T-helper 17 cell (primary cell): Measurements from ENCODE around the gene MUC5B. TPM values are rescaled to one million over a fixed set of nuclear protein-coding genes. Genes with fewer than 3 reads are reported as not detected.

Experiments
- ATAC-seq: fragments of 150-1000 bp; cut with Tn5 transposase; 2 replicates; pipeline ENCODE4 v1.10.0; 2021; ENCODE audit warnings: mild to moderate bottlenecking, moderate library complexity
- DNase-seq, 3 donors: peaks; one replicate each; pipeline versions ENCODE4 v3.0.0 to v3.0.0-alpha.2; 2020 to 2021
- H3K9me3 ChIP-seq: one replicate; pipeline ENCODE4 v1.7.0; 2013; ENCODE audit warnings: low read length, mild to moderate bottlenecking; ENCODE audit not compliant: control insufficient read depth, poor library complexity, severe bottlenecking
- H3K27ac Mint-ChIP-seq: one replicate; pipeline ENCODE4 v1.8.0; 2022; ENCODE audit warnings: mild to moderate bottlenecking, moderate library complexity, mixed read lengths
- H3K27me3 Mint-ChIP-seq: one replicate; pipeline ENCODE4 v1.8.0; 2022; ENCODE audit warnings: mixed read lengths
- H3K36me3 Mint-ChIP-seq: one replicate; pipeline ENCODE4 v1.8.0; 2022; ENCODE audit warnings: low read depth, mixed read lengths
- H3K4me1 Mint-ChIP-seq: one replicate; pipeline ENCODE4 v1.8.0; 2022; ENCODE audit warnings: mild to moderate bottlenecking, mixed read lengths
- H3K4me3 Mint-ChIP-seq: one replicate; pipeline ENCODE4 v1.8.0; 2022; ENCODE audit warnings: mild to moderate bottlenecking, moderate library complexity, mixed read lengths
- total RNA-seq, 4 donors: library from RNA in 2 of 4; stranded (reverse) in 2 of 4; gene quantifications; one replicate each; pipeline ENCODE4 v1.2.3 and lab custom pipeline; 2022 to 2026

The MUC5B gene
- total RNA-seq, 2 donors from 2014 or later = not detected

- no peaks in the 10 kb centered on the region for H3K9me3 ChIP-seq
- Mint-ChIP-seq H3K27ac (no peak overlapping the region), H3K4me1 (no peaks in the 10 kb centered on the region), H3K36me3 (no peaks in the 10 kb centered on the region), H3K4me3 (no peak overlapping the region), H3K27me3 (peaks cover 7% of the 10 kb centered on the region)
- DNase-seq = no peak
- no peak for ATAC-seq
These were observed 2.7 kb downstream of the MUC5B start for GRCh38 chr11:1225386-1226225.

GRCh38 chr11:1226226-1226985, 3.5 kb downstream of the MUC5B start:
- ATAC-seq (no peak), DNase-seq (peak in 1 of 3 donors; percentile 9)
- no peak overlapping the region for H3K27ac Mint-ChIP-seq
- no peak overlapping the region for H3K4me3 Mint-ChIP-seq
- no peaks in the 10 kb centered on the region for H3K9me3 ChIP-seq
- no peaks in the 10 kb centered on the region for H3K4me1 Mint-ChIP-seq
- no peaks in the 10 kb centered on the region for H3K36me3 Mint-ChIP-seq
- peaks cover 3% of the 10 kb centered on the region for H3K27me3 Mint-ChIP-seq

- Mint-ChIP-seq H3K36me3 (no peaks in the 10 kb centered on the region), H3K27ac (no peak overlapping the region), H3K4me3 (no peak overlapping the region), H3K4me1 (no peaks in the 10 kb centered on the region), H3K27me3 (no peaks in the 10 kb centered on the region)
- ATAC-seq = no peak
- no peak for DNase-seq
- H3K9me3 ChIP-seq = no peaks in the 10 kb centered on the region
These were observed 4.2 kb downstream of the MUC5B start for GRCh38 chr11:1226986-1227550.

GRCh38 chr11:1227551-1228100, 4.8 kb downstream of the MUC5B start:
- Mint-ChIP-seq H3K4me1 (no peaks in the 10 kb centered on the region), H3K27ac (no peak overlapping the region), H3K27me3 (no peaks in the 10 kb centered on the region), H3K4me3 (no peak overlapping the region), H3K36me3 (no peaks in the 10 kb centered on the region)
- peak in 1 of 3 donors; percentile 7 for DNase-seq
- no peak for ATAC-seq
- H3K9me3 ChIP-seq = no peaks in the 10 kb centered on the region

GRCh38 chr11:1228101-1228821, 5.4 kb downstream of the MUC5B start:
- DNase-seq (peak in 1 of 3 donors; percentile 10), ATAC-seq (no peak)
- no peaks in the 10 kb centered on the region for H3K27me3 Mint-ChIP-seq
- no peak overlapping the region for H3K4me3 Mint-ChIP-seq
- no peaks in the 10 kb centered on the region for H3K4me1 Mint-ChIP-seq
- no peaks in the 10 kb centered on the region for H3K9me3 ChIP-seq
- no peaks in the 10 kb centered on the region for H3K36me3 Mint-ChIP-seq
- no peak overlapping the region for H3K27ac Mint-ChIP-seq

- Mint-ChIP-seq H3K27ac (no peak overlapping the region), H3K4me3 (no peak overlapping the region), H3K36me3 (no peaks in the 10 kb centered on the region), H3K4me1 (no peaks in the 10 kb centered on the region), H3K27me3 (no peaks in the 10 kb centered on the region)
- ATAC-seq (no peak), DNase-seq (peak in 1 of 3 donors; percentile 4)
- H3K9me3 ChIP-seq = no peaks in the 10 kb centered on the region
These were observed 6.1 kb downstream of the MUC5B start for GRCh38 chr11:1228921-1229451.

- no peaks in the 10 kb centered on the region for H3K27me3 Mint-ChIP-seq
- H3K4me1 Mint-ChIP-seq = no peaks in the 10 kb centered on the region
- DNase-seq (peak in 1 of 3 donors; percentile 10), ATAC-seq (no peak)
- no peaks in the 10 kb centered on the region for H3K36me3 Mint-ChIP-seq
- H3K27ac Mint-ChIP-seq = no peak overlapping the region
- H3K4me3 Mint-ChIP-seq = no peak overlapping the region
- no peaks in the 10 kb centered on the region for H3K9me3 ChIP-seq
These were observed 6.7 kb downstream of the MUC5B start for GRCh38 chr11:1229471-1230120.

- H3K4me3 Mint-ChIP-seq = no peak overlapping the region
- no peak for DNase-seq
- no peak for ATAC-seq
- no peaks in the 10 kb centered on the region for H3K4me1 Mint-ChIP-seq
- no peak overlapping the region for H3K27ac Mint-ChIP-seq
- no peaks in the 10 kb centered on the region for H3K36me3 Mint-ChIP-seq
- H3K9me3 ChIP-seq = no peaks in the 10 kb centered on the region
- H3K27me3 Mint-ChIP-seq = no peaks in the 10 kb centered on the region
These were observed 7.2 kb downstream of the MUC5B start for GRCh38 chr11:1230121-1230455.

- no peaks in the 10 kb centered on the region for H3K27me3 Mint-ChIP-seq
These were observed 7.9 kb downstream of the MUC5B start for GRCh38 chr11:1230456-1231395.

GRCh38 chr11:1231396-1232020, 8.6 kb downstream of the MUC5B start:
- no peak for ATAC-seq
- Mint-ChIP-seq H3K4me3 (no peak overlapping the region), H3K4me1 (no peaks in the 10 kb centered on the region), H3K27ac (no peak overlapping the region), H3K36me3 (no peaks in the 10 kb centered on the region), H3K27me3 (no peaks in the 10 kb centered on the region)
- DNase-seq = peak in 1 of 3 donors; percentile 8
- H3K9me3 ChIP-seq = no peaks in the 10 kb centered on the region

More at GRCh38 chr11:1230456-1231395, 7.9 kb downstream of the MUC5B start:
- Mint-ChIP-seq H3K27ac (no peak overlapping the region), H3K4me3 (no peak overlapping the region), H3K36me3 (no peaks in the 10 kb centered on the region), H3K4me1 (no peaks in the 10 kb centered on the region)
- DNase-seq (peak in 1 of 3 donors; percentile 7), ATAC-seq (no peak)
- H3K9me3 ChIP-seq = no peaks in the 10 kb centered on the region
